ENCODE measurements around the gene SLC4A11.

DNA sequence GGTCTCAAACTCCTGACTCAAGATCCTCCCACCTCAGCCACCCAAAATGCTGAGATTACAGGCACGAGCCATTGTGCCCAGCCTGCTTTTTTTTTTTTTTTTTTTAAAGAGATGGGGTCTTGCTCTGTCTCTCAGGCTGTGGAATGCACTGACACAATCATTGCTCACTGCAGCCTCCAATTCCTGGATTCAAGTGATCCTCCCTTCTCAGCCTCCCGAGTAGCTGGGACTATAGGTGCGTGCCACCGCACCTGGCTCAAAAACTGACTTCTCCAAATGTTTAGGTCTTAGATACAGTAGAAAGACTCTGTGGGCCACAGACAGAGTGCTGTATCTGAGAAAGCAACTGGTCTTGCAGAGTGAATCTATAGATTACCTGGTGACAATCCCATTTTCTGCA is 31.1 kb upstream of the SLC4A11 start:
- TF ChIP-seq, protein P1, sequence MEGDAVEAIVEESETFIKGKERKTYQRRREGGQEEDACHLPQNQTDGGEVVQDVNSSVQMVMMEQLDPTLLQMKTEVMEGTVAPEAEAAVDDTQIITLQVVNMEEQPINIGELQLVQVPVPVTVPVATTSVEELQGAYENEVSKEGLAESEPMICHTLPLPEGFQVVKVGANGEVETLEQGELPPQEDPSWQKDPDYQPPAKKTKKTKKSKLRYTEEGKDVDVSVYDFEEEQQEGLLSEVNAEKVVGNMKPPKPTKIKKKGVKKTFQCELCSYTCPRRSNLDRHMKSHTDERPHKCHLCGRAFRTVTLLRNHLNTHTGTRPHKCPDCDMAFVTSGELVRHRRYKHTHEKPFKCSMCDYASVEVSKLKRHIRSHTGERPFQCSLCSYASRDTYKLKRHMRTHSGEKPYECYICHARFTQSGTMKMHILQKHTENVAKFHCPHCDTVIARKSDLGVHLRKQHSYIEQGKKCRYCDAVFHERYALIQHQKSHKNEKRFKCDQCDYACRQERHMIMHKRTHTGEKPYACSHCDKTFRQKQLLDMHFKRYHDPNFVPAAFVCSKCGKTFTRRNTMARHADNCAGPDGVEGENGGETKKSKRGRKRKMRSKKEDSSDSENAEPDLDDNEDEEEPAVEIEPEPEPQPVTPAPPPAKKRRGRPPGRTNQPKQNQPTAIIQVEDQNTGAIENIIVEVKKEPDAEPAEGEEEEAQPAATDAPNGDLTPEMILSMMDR (IDR thresholded peaks at IDR 0.05) = no peak
- TF ChIP-seq POLR2A (IDR thresholded peaks at IDR 0.05) (no peak), EP300 (IDR thresholded peaks at IDR 0.05; ENCODE audit: low read depth) (no peak), POLR2AphosphoS5 (IDR thresholded peaks at IDR 0.05) (no peak)
